GM12878 (cell line): ENCODE data around the gene FRMD3. TPM values are rescaled to one million over a fixed set of nuclear protein-coding genes. Genes with fewer than 3 reads are reported as not detected.

Source experiments
- ATAC-seq: fragments of 200-7000 bp; cut with Tn5 transposase; 3 replicates; pipeline ENCODE4 v1.9.1; 2020; ENCODE audit warnings: mild to moderate bottlenecking, moderate library complexity
- BruUV-seq: library from RNA; stranded (reverse); fragments of 400-500 nt; replicated peaks from 2 replicates; lab custom pipeline; 2021; lab: Mats Ljungman, UMichigan
- CTCF ChIA-PET: fragments of 300-600 bp; sonication (Branson Sonifier 250); formaldehyde crosslinking; extraction: SDS; loops from one replicate; lab custom pipeline; 2021; ENCODE audit warnings: inconsistent platforms; lab: Yijun Ruan, JAX
- POLR2A ChIA-PET: fragments of 350-600 bp; formaldehyde crosslinking; extraction: SDS; loops from one replicate; lab custom pipeline; 2021; ENCODE audit warnings: inconsistent platforms; lab: Charles Lee
- RAD21 ChIA-PET: fragments of 300-600 bp; sonication (Branson Sonifier 250); formaldehyde crosslinking; loops from one replicate; lab custom pipeline; 2023; ENCODE audit warnings: antibody characterized with exemption; ENCODE audit not compliant: unreplicated experiment; lab: Charles Lee
- SMC1A ChIA-PET: fragments of 300-600 bp; sonication (Branson Sonifier 250); formaldehyde crosslinking; loops from one replicate; lab custom pipeline; 2023; ENCODE audit not compliant: unreplicated experiment, uncharacterized antibody; lab: Charles Lee
- DNase-seq: peaks from one replicate; pipeline ENCODE4 v3.0.0-alpha.2; 2011; ENCODE audit warnings: low read depth, low spot score
- FAIRE-seq: peaks from 3 replicates; lab custom pipeline; 2011; peaks lifted over from hg19 to GRCh38; lab: Jason Lieb, UNC
- H2AFZ ChIP-seq: 2 replicates; pipeline ENCODE4 v1.6.0; 2011; ENCODE audit warnings: low read depth, low read length, control low read depth; ENCODE audit not compliant: control insufficient read depth
- H3K27ac ChIP-seq: 2 replicates; pipeline ENCODE4 v1.5.1; 2011; ENCODE audit warnings: control low read depth; ENCODE audit not compliant: control insufficient read depth, insufficient read depth
- H3K27me3 ChIP-seq, 2 experiments: replicated peaks in 1 of 2; 2 replicates each; pipeline versions ENCODE4 v1.6.0 to v1.6.1; 2011; ENCODE audit warnings: low read length in 1 of 2; ENCODE audit not compliant: control insufficient read depth in 2 of 2, insufficient read depth in 2 of 2
- H3K36me3 ChIP-seq, 2 experiments: 2 replicates each; pipeline ENCODE4 v1.5.1; 2011; ENCODE audit warnings: low read length in 1 of 2; ENCODE audit not compliant: control insufficient read depth in 2 of 2, insufficient read depth in 2 of 2
- H3K4me1 ChIP-seq: 2 replicates; pipeline ENCODE4 v1.6.1; 2011; ENCODE audit warnings: mild to moderate bottlenecking, low read length, moderate library complexity, mixed read lengths; ENCODE audit not compliant: control insufficient read depth, insufficient read depth
- H3K4me2 ChIP-seq: 2 replicates; pipeline ENCODE4 v1.6.0; 2011; ENCODE audit warnings: control low read depth; ENCODE audit not compliant: control insufficient read depth, insufficient read depth
- H3K4me3 ChIP-seq: fragments of 200-600 bp; sonication (generic); 2 replicates; pipeline ENCODE4 v1.5.1; 2016
- H3K79me2 ChIP-seq: 2 replicates; pipeline ENCODE4 v1.6.0; 2011; ENCODE audit warnings: low read length; ENCODE audit not compliant: control insufficient read depth, insufficient read depth
- H3K9ac ChIP-seq: 2 replicates; pipeline ENCODE4 v1.8.0; 2011; ENCODE audit warnings: low read length, control low read depth, mixed read lengths; ENCODE audit not compliant: control insufficient read depth, insufficient read depth
- H3K9me3 ChIP-seq: replicated peaks from 3 replicates; pipeline ENCODE4 v1.5.1; 2011; ENCODE audit warnings: mild to moderate bottlenecking, low read length; ENCODE audit not compliant: control insufficient read depth, insufficient read depth
- H4K20me1 ChIP-seq: 2 replicates; pipeline ENCODE4 v1.6.0; 2011; ENCODE audit not compliant: control insufficient read depth, insufficient read depth
- CHD4 ChIP-seq: fragments of 200-600 bp; sonication (generic); IDR thresholded peaks from 2 replicates; pipeline ENCODE4 v1.6.1; 2016; ENCODE audit warnings: mild to moderate bottlenecking
- FOS ChIP-seq: IDR thresholded peaks from 3 replicates; pipeline ENCODE4 v1.6.1; 2011; ENCODE audit warnings: borderline replicate concordance; ENCODE audit not compliant: insufficient read length; ENCODE audit errors: extremely low read depth
- JUND ChIP-seq: IDR thresholded peaks from 2 replicates; pipeline ENCODE4 v1.6.1; 2012; ENCODE audit warnings: low read depth, mild to moderate bottlenecking, low read length, improper control_type of control experiment, moderate library complexity
- NFXL1 ChIP-seq: fragments of 450-650 bp; IDR thresholded peaks from 2 replicates; pipeline ENCODE4 v1.6.1; 2017; ENCODE audit warnings: antibody characterized with exemption, mild to moderate bottlenecking, borderline replicate concordance
- PKNOX1 ChIP-seq: fragments of 450-650 bp; IDR thresholded peaks from 2 replicates; pipeline ENCODE4 v1.6.1; 2016; ENCODE audit warnings: mild to moderate bottlenecking
- WGBS: methylation state at CpG from one replicate; pipeline ENCODE4 v1.1.6; 2016; ENCODE audit warnings: low lambda C conversion rate; ENCODE audit not compliant: insufficient replicate concordance, insufficient coverage; ENCODE audit errors: missing lambda C conversion rate; 5-methylcytosine and 5-hydroxymethylcytosine counted together
- in situ Hi-C: fragments of 300-500 bp; cut with MboI; formaldehyde crosslinking; loops from 9 replicates; pipeline ENCODE4 v1.14.3; 2018; ENCODE audit warnings: mixed read lengths
- intact Hi-C: fragments of 100-400 bp; cut with micrococcal nuclease; formaldehyde crosslinking; loops from one replicate; pipeline ENCODE4 v1.14.2; 2022; ENCODE audit not compliant: unreplicated experiment
- polyA plus RNA-seq, 11 experiments: library from polyadenylated mRNA; depleted of rRNA in 4 of 11; unstranded in 6 of 11; stranded (reverse) in 5 of 11; fragments of >200 nt; fragmentation: Nextera tagmentation in 4 of 11; fragmentation: Illumina TruSeq in 1 of 11; extraction: Ambion mirVana in 4 of 11; extraction: Trizol in 1 of 11; gene quantifications; 1 replicate in 1 of 11; 2 replicates in 10 of 11; pipeline versions ENCODE4 v1.2.1 to v1.2.3, GENCODE V29; 2011 to 2016; ENCODE audit warnings: inconsistent platforms in 2 of 11, missing spikeins in 2 of 11, low read depth in 1 of 11
- total RNA-seq, 4 experiments: library from RNA; depleted of rRNA in 3 of 4; stranded (reverse); fragments of >200 nt in 3 of 4; fragmentation: Illumina TruSeq in 1 of 4; extraction: Trizol in 1 of 4; gene quantifications; 2 replicates each; pipeline versions ENCODE4 v1.2.1 to v1.2.3, GENCODE V29; 2013 to 2021

The FRMD3 gene
- total and polyA plus RNA-seq, 10 of the 15 experiments (the other 5 are each of a cell fraction or from before 2014, with no cell fraction given): 0.04 to 0.68 (median 0.21) TPM; not detected in 1

GRCh38 chr9:83280790-83281189 lies 257.4 kb downstream of the FRMD3 start (continued):
- TF ChIP-seq CHD4: no peak
- TF ChIP-seq, all 136 proteins: peak for 0

GRCh38 chr9:83280268-83280667 lies 257.9 kb downstream of the FRMD3 start:
- no peak for FAIRE-seq
- no peaks in the 10 kb centered on the region for H3K79me2 ChIP-seq
- in situ Hi-C loops: no loop called here
- RAD21 ChIA-PET: no interaction called here
- TF ChIP-seq PKNOX1: peak; percentile 53
- no peak for TF ChIP-seq JUND
- no peak for TF ChIP-seq NFXL1
- TF ChIP-seq FOS: no peak
- TF ChIP-seq, all 136 proteins: peak for 1
- intact Hi-C loops: no loop called here
- 17% methylated on average over 5 of the region's 5 CpGs for WGBS
- no TSS peak for BruUV-seq
- ChIA-PET SMC1A (no interaction called here), CTCF (interaction anchor here (0.6 kb wide), 1 partner anchor 16 kb away, joined by 3 read pairs; no protein-coding TSS in a partner anchor), POLR2A (no interaction called here)
- H3K27ac ChIP-seq: no peak overlapping the region
- no peaks in the 10 kb centered on the region for H3K36me3 ChIP-seq
- H3K27me3 ChIP-seq: no peaks in the 10 kb centered on the region
- H3K4me1 ChIP-seq: no peaks in the 10 kb centered on the region
- ATAC-seq (peak; percentile 52), DNase-seq (no peak)
- H3K9me3 ChIP-seq: no peaks in the 10 kb centered on the region; the same call in 2 of the 3 replicates
- no peaks in the 10 kb centered on the region for H4K20me1 ChIP-seq
- no peak overlapping the region for H2AFZ ChIP-seq
- H3K9ac ChIP-seq: no peak overlapping the region
- no peak overlapping the region for H3K4me2 ChIP-seq
- no peak overlapping the region for H3K4me3 ChIP-seq
